ENCODE measurements around the gene RLIM.
A peak's percentile ranks its signal among the peaks of the same experiment; 100 is the strongest.

The RLIM gene

DNA sequence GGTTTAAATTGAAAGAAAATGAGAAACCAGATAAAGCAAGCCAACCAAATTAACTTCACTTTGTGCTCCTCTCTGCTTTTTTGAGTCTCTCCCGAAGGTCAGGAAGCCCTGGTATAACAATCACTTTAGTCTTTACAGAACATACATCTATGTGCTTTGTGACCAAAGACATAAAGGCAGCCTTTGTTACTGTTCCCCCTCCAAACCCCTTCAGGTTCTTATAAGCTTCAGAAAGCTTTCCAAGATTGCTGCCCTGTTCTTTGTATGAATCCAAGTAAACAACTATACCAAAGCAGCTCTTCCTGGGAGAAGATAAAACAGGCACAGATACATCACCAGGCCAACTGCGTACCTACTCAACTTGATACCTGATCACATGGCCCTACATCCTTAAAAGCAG lies 28.7 kb downstream of the RLIM start:
- Histone ChIP-seq H3K27me3 (replicated peaks; ENCODE audit: control insufficient read depth, insufficient read depth, low read length) (peaks cover 8% of the 10 kb centered on the region), H3K4me3 (ENCODE audit: low read length) (no peak overlapping the region), H3K4me1 (ENCODE audit: control insufficient read depth, insufficient read depth, low read length) (no peaks in the 10 kb centered on the region), H3K9me3 (ENCODE audit: control insufficient read depth, low read length) (no peaks in the 10 kb centered on the region), H3K36me3 (ENCODE audit: control insufficient read depth, insufficient read depth, low read length, severe bottlenecking) (peaks cover 28% of the 10 kb centered on the region), H3K9ac (ENCODE audit: low read length) (no peak overlapping the region)
- no peak for DNase-seq (ENCODE audit: low read depth)

DNA sequence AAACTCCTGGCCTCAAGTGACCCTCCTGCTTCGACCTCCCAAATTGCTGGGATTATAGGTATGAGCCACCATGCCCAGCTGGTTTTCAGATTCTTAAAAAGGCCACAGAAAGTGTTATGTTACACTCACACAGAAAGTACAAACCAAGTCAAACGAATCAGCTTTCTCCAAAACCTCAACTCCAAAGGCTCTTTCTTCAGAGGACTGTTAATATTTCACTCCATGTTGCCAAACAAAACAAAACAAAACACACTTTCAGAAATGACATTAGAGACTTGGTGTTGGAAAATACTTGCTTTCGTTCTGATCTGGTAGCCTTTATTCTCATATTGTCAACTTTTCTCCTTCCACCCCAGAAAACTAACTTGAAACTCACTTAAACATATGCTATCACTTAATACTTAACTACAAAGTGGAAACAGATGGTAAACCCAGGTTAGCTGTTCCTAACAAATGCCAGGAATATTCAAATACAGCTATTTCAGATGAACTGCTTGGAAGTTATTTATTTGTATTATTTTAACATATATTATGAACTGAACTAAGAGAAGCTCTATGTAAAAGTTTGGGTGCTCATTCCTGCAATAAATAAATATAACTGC lies 34.7 kb downstream of the RLIM start:
- Histone ChIP-seq H3K4me3 (ENCODE audit: low read length) (no peak overlapping the region), H3K9me3 (ENCODE audit: control insufficient read depth, low read length) (no peaks in the 10 kb centered on the region), H3K9ac (ENCODE audit: low read length) (no peak overlapping the region), H3K4me1 (ENCODE audit: control insufficient read depth, insufficient read depth, low read length) (peaks cover 4% of the 10 kb centered on the region), H3K27me3 (replicated peaks; ENCODE audit: control insufficient read depth, insufficient read depth, low read length) (no peaks in the 10 kb centered on the region), H3K36me3 (ENCODE audit: control insufficient read depth, insufficient read depth, low read length, severe bottlenecking) (peaks cover 9% of the 10 kb centered on the region)
- peak; percentile 66 for DNase-seq (ENCODE audit: low read depth)

DNA sequence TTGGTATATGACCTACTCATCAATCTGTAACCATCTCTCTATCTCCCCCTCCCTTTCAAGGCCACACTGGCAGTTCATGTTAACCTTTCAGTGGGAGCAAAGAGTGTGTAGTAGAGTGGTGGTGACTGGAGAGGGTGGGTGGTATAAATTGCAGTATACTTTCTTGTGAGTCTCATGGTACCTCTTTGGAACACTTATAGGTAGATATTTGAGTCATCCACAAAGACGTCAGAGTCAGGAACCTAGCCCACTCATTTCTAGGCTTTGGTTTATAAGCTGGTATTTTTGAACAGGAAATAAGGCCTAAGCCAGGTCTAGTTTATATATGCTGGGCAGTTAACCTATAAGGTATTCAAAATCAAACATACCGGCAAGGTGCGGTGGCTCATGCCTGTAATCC lies 36.3 kb downstream of the RLIM start:
- peaks cover 4% of the 10 kb centered on the region for H3K36me3 ChIP-seq (ENCODE audit: control insufficient read depth, insufficient read depth, low read length, severe bottlenecking)
- H3K4me1 ChIP-seq (ENCODE audit: control insufficient read depth, insufficient read depth, low read length): peaks cover 4% of the 10 kb centered on the region
- no peak overlapping the region for H3K4me3 ChIP-seq (ENCODE audit: low read length)
- no peaks in the 10 kb centered on the region for H3K9me3 ChIP-seq (ENCODE audit: control insufficient read depth, low read length)
- DNase-seq (ENCODE audit: low read depth): no peak
- no peak overlapping the region for H3K9ac ChIP-seq (ENCODE audit: low read length)
- H3K27me3 ChIP-seq (replicated peaks; ENCODE audit: control insufficient read depth, insufficient read depth, low read length): no peaks in the 10 kb centered on the region

DNA sequence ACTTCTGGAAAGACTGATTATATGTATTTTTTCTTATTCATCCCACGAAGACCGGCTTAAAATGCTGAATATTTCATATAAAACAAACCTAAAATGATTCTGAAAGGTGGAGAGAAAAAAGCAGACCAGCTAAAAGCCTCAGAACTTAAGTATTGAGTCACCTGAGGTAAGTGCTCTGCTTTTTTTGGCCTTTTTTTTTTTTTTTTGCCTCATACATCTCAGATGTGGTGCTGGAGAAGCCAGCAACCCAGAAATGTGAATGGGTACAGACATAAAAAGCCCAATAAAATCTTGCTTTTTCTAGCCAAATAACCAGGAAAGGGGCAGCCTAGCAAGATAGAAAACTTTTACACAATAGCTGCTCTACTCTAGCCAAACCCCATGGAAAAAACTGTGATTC lies 57.0 kb downstream of the RLIM start:
- H3K9ac ChIP-seq (ENCODE audit: low read length): no peak overlapping the region
- H3K27me3 ChIP-seq (replicated peaks; ENCODE audit: control insufficient read depth, insufficient read depth, low read length): peaks cover 15% of the 10 kb centered on the region

DNA sequence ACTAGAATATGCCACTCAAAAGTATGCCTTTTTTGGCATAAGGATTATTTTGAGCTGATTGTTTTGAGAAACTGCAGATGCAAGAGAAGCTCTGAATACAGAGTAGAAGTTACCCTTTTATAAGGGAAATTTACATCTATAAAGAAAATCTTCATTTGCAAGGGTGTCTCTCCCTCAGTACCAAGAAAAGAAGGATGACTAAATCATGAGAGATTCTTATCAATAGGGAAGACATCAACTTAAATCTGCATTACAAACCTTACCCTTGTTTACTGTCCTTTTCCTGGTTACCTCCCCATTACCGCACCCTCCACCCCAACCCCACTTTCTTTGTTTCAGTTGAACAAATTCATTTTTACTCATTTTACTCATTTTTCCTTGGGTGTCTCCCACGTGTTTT lies 62.5 kb downstream of the RLIM start:
- Histone ChIP-seq H3K9ac (ENCODE audit: low read length) (no peak overlapping the region), H3K27me3 (replicated peaks; ENCODE audit: control insufficient read depth, insufficient read depth, low read length) (peaks cover 3% of the 10 kb centered on the region), H3K9me3 (ENCODE audit: control insufficient read depth, low read length) (no peaks in the 10 kb centered on the region), H3K4me1 (ENCODE audit: control insufficient read depth, insufficient read depth, low read length) (no peaks in the 10 kb centered on the region), H3K36me3 (ENCODE audit: control insufficient read depth, insufficient read depth, low read length, severe bottlenecking) (no peaks in the 10 kb centered on the region), H3K4me3 (ENCODE audit: low read length) (no peak overlapping the region)
- no peak for DNase-seq (ENCODE audit: low read depth)

More for the DNA sequence above, 57.0 kb downstream of the RLIM start:
- H3K36me3 ChIP-seq (ENCODE audit: control insufficient read depth, insufficient read depth, low read length, severe bottlenecking): no peaks in the 10 kb centered on the region
- DNase-seq (ENCODE audit: low read depth): no peak
- no peaks in the 10 kb centered on the region for H3K9me3 ChIP-seq (ENCODE audit: control insufficient read depth, low read length)
- H3K4me1 ChIP-seq (ENCODE audit: control insufficient read depth, insufficient read depth, low read length): no peaks in the 10 kb centered on the region
- no peak overlapping the region for H3K4me3 ChIP-seq (ENCODE audit: low read length)

DNA sequence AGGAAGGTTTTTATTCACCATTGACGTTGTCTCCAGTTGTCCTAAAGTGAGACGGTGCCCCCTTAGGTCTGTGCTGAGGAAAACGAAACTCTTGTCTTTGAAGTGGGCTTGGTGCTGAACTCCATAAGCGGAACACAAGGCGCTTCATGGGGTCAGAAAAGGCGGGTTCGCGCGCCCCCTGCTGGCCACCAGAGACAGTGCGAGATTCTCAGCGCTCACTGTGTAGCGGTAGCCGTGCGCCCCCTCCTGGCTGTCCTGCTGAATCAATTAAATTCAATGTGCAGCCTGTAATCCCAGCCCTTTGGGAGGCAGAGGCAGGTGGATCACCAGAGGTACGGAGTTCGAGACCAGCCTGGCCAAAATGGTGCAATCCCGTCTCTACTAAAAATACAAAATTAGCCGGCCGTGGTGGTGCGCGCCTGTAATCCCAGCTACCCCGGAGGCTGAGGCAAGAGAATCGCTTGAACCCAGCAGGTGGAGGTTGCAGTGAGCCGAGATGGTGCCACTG lies 64.1 kb downstream of the RLIM start:
- DNase-seq (ENCODE audit: low read depth): peak; percentile 82
- Histone ChIP-seq H3K9me3 (ENCODE audit: control insufficient read depth, low read length) (no peaks in the 10 kb centered on the region), H3K9ac (ENCODE audit: low read length) (no peak overlapping the region), H3K4me1 (ENCODE audit: control insufficient read depth, insufficient read depth, low read length) (no peaks in the 10 kb centered on the region), H3K36me3 (ENCODE audit: control insufficient read depth, insufficient read depth, low read length, severe bottlenecking) (no peaks in the 10 kb centered on the region), H3K4me3 (ENCODE audit: low read length) (peak overlapping the region; percentile 57), H3K27me3 (replicated peaks; ENCODE audit: control insufficient read depth, insufficient read depth, low read length) (peaks cover 3% of the 10 kb centered on the region)

DNA sequence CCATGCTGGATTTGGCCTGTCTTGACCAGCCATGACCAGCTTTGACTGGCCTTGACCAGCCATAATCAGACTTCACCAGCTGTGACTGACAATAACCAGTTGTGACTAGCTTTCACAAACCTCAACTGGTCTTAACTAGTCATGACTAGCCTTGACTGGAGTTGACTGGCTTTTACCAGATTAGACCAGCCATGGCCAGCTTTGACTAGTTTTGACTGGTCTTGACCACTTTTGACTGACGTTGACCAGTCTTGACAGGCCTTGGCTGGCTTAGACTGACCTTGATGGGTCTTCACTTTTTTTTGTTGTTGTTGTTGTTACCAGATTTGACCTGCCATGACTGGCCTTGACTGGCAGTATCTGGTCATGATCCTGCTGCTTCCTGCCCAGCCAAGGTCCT lies 67.4 kb downstream of the RLIM start:
- peaks cover 12% of the 10 kb centered on the region for H3K27me3 ChIP-seq (replicated peaks; ENCODE audit: control insufficient read depth, insufficient read depth, low read length)
- no peak for DNase-seq (ENCODE audit: low read depth)
- H3K9me3 ChIP-seq (ENCODE audit: control insufficient read depth, low read length): no peaks in the 10 kb centered on the region
- H3K4me3 ChIP-seq (ENCODE audit: low read length): no peak overlapping the region
- H3K4me1 ChIP-seq (ENCODE audit: control insufficient read depth, insufficient read depth, low read length): no peaks in the 10 kb centered on the region
- H3K36me3 ChIP-seq (ENCODE audit: control insufficient read depth, insufficient read depth, low read length, severe bottlenecking): no peaks in the 10 kb centered on the region
- no peak overlapping the region for H3K9ac ChIP-seq (ENCODE audit: low read length)

DNA sequence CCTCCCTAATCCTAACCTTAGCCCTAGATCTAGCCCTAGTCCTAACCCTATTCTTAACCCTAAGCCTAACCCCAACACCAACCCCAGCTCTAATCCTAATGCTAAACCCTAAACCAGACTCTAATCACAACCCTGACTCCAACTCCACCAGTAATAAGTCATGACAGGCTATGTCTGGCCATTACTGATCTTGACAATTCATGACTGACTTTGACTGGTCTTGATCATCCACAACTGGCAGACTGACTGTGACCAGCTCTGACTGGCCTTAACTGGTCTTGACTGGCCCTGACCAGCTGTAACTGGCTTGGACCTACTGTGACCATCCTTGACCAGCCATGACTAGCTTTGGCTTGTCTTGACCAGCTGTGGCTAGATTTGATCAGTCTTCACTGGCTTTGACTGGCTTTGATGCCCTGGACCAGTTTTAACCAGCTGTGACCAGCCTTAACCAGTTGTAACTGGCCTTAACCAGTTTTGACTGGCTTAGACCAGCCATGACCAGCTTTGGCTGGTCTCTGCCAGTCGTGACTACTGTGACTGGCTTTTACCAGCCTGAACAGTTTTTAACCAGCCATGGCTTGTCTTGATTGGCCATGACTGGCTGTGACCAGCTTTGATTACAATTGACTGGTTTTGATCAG lies 68.4 kb downstream of the RLIM start:
- Histone ChIP-seq H3K9ac (ENCODE audit: low read length) (no peak overlapping the region), H3K36me3 (ENCODE audit: control insufficient read depth, insufficient read depth, low read length, severe bottlenecking) (no peaks in the 10 kb centered on the region), H3K9me3 (ENCODE audit: control insufficient read depth, low read length) (no peaks in the 10 kb centered on the region), H3K4me1 (ENCODE audit: control insufficient read depth, insufficient read depth, low read length) (no peaks in the 10 kb centered on the region), H3K4me3 (ENCODE audit: low read length) (no peak overlapping the region), H3K27me3 (replicated peaks; ENCODE audit: control insufficient read depth, insufficient read depth, low read length) (peaks cover 16% of the 10 kb centered on the region)
- no peak for DNase-seq (ENCODE audit: low read depth)

DNA sequence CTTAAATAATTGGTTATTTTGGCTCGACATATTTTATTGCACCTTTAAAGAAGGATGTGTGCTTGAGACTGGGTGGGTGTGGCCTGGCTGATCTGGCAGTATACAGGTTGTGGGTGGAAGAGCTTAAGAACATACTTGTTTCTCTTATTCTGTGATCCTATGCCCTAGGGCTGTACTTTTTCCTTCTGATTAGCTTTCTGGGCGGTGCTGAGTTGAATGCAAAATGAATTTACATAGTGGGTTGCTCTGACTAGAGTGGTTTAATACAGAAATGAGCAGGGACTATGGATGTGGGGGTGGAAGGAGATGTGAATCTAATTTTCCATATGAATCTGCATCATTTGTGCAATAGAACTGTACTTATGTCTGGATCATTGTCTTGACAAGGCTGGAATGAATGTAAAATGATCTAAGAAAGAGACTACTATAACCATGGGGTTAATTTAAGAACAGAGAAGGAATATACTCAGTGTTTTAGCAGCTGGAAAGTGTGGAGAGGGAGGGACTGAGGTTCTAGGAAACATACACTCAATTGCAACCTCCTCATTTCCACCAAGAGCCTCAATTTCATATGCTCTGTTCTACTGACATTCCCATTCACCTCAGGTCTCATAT lies 73.7 kb downstream of the RLIM start:
- Histone ChIP-seq H3K9me3 (ENCODE audit: control insufficient read depth, low read length) (no peaks in the 10 kb centered on the region), H3K36me3 (ENCODE audit: control insufficient read depth, insufficient read depth, low read length, severe bottlenecking) (no peaks in the 10 kb centered on the region), H3K9ac (ENCODE audit: low read length) (no peak overlapping the region), H3K4me3 (ENCODE audit: low read length) (no peak overlapping the region), H3K27me3 (replicated peaks; ENCODE audit: control insufficient read depth, insufficient read depth, low read length) (peaks cover 16% of the 10 kb centered on the region), H3K4me1 (ENCODE audit: control insufficient read depth, insufficient read depth, low read length) (no peaks in the 10 kb centered on the region)
- peak; percentile 9 for DNase-seq (ENCODE audit: low read depth)

DNA sequence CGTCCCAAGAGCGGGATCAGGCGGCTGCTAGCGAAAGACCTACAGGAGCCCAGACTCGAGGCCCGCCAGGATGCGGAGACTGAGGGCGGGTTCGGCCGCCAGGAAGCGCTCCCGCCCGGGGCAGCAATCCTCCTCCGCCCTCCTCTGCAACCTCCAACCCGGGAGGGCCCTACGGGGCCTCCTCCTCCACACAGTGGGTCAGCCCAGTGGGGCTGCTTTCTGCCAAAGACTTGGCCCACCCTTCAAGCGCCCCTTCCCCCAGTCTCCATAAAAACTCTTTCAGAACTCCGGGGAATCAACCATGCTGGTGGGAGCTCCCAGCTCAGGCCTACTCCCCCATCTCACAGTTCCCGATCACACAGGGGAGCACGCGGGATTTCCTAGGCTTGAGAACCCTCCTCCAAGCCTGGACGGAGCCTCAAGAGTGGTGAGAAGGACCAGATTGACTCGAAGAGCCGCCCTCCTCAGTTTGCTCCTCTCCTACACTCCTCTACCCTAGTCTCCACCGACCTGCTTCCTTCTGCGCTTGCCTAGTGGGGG lies 77.5 kb downstream of the RLIM start:
- Histone ChIP-seq H3K4me1 (ENCODE audit: control insufficient read depth, insufficient read depth, low read length) (no peaks in the 10 kb centered on the region), H3K9me3 (ENCODE audit: control insufficient read depth, low read length) (no peaks in the 10 kb centered on the region), H3K36me3 (ENCODE audit: control insufficient read depth, insufficient read depth, low read length, severe bottlenecking) (peaks cover 5% of the 10 kb centered on the region), H3K4me3 (ENCODE audit: low read length) (peak overlapping the region; percentile 71), H3K27me3 (replicated peaks; ENCODE audit: control insufficient read depth, insufficient read depth, low read length) (peaks cover 5% of the 10 kb centered on the region), H3K9ac (ENCODE audit: low read length) (peak overlapping the region; percentile 57)
- DNase-seq (ENCODE audit: low read depth): no peak

DNA sequence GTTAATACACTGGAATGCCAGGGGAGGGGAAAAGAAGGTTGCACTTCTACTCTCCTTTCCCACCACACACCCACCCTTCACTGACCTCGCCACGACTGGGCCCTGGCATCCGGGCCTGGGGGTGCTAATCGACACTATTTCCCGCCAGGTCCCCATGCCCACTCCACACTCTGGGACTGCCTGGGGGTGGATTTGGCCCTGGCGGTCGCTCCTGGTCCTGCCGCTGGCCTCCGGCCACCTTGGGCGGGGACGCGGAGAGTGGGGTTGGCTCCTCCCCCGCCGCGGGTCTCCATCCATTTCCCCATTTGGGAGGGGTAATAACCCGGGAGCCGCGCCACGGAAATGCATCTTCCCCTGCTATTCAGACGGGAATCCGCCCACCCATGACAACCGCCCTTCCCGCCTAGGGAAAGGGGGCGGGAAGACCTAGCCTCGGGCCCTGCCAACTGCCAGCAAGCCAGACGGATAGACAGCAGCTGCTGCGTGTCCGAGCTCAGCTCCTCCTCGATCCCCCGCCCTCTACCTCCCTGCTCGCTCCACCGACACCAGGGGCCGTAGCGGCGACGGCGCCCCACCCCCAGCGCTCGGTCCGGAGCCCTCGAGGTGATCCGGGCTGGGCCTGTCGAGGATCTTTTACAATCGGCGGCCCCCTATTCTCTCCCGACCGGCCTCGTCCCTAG lies 78.1 kb downstream of the RLIM start:
- peak overlapping the region; percentile 71 for H3K4me3 ChIP-seq (ENCODE audit: low read length)
- H3K27me3 ChIP-seq (replicated peaks; ENCODE audit: control insufficient read depth, insufficient read depth, low read length): peaks cover 2% of the 10 kb centered on the region
- no peaks in the 10 kb centered on the region for H3K9me3 ChIP-seq (ENCODE audit: control insufficient read depth, low read length)
- peak; percentile 73 for DNase-seq (ENCODE audit: low read depth)
- H3K9ac ChIP-seq (ENCODE audit: low read length): peak overlapping the region; percentile 57
- H3K4me1 ChIP-seq (ENCODE audit: control insufficient read depth, insufficient read depth, low read length): no peaks in the 10 kb centered on the region
- peaks cover 11% of the 10 kb centered on the region for H3K36me3 ChIP-seq (ENCODE audit: control insufficient read depth, insufficient read depth, low read length, severe bottlenecking)
